Transverse colon (tissue), 4 donors: ENCODE data around the gene TPCN2. TPM values are rescaled to one million over a fixed set of nuclear protein-coding genes. Genes with fewer than 3 reads are reported as not detected.

Experiments
- DNase-seq: peaks from one replicate; pipeline ENCODE4 v3.0.0-alpha.2; 2019
- H3K27ac ChIP-seq, 4 donors: fragments of 200-600 bp; sonication (generic); 2 replicates each; pipeline ENCODE4 v1.5.1; 2016 to 2018; ENCODE audit warnings: inconsistent platforms in 4 of 4
- H3K27me3 ChIP-seq: fragments of 200-600 bp; sonication (generic); 2 replicates; pipeline ENCODE4 v1.5.1; 2017; ENCODE audit warnings: inconsistent platforms
- H3K36me3 ChIP-seq, 4 donors: fragments of 200-600 bp; sonication (generic); 2 replicates each; pipeline ENCODE4 v1.5.1; 2017 to 2019; ENCODE audit warnings: inconsistent platforms in 4 of 4
- H3K4me1 ChIP-seq, 4 donors: fragments of 200-600 bp; sonication (generic); 2 replicates each; pipeline ENCODE4 v1.5.1; 2017 to 2020; ENCODE audit warnings: inconsistent platforms in 4 of 4
- H3K4me3 ChIP-seq, 4 donors: fragments of 200-600 bp; sonication (generic); 1 replicate in 1 of 4; 2 replicates in 3 of 4; pipeline versions ENCODE4 v1.5.1 to v1.6.1; 2017 to 2019; ENCODE audit warnings: inconsistent platforms in 4 of 4
- H3K9me3 ChIP-seq, 2 donors: fragments of 200-600 bp; sonication (generic); 2 replicates each; pipeline ENCODE4 v1.5.1; 2017 to 2019; ENCODE audit warnings: inconsistent platforms in 2 of 2
- EP300 ChIP-seq: sonication (generic); formaldehyde crosslinking; IDR thresholded peaks from one replicate; pipeline ENCODE4 v1.6.1; 2017; ENCODE audit warnings: antibody characterized with exemption, low read depth
- POLR2A ChIP-seq: fragments of 450-650 bp; IDR thresholded peaks from one replicate; pipeline ENCODE4 v1.6.1; 2016; ENCODE audit warnings: antibody characterized with exemption, mild to moderate bottlenecking, moderate library complexity
- POLR2AphosphoS5 ChIP-seq, 3 donors: sonication (generic); formaldehyde crosslinking; IDR thresholded peaks; one replicate each; pipeline ENCODE4 v1.6.1; 2016; ENCODE audit warnings: antibody characterized with exemption in 3 of 3
- WGBS, 2 donors: methylation state at CpG; one replicate each; pipeline ENCODE4 v1.1.5; 2018; ENCODE audit warnings: low coverage in 1 of 2; 5-methylcytosine and 5-hydroxymethylcytosine counted together
- in situ Hi-C, 4 donors: fragments of 200-750 bp; cut with MboI; loops; one replicate each; pipeline versions ENCODE4 v1.15.0 to v1.15.1; 2017; ENCODE audit warnings: low sequenced_read_pairs in 3 of 4, low pct_ligation_motif_present in 1 of 4, low pct_unique_long_range_greater_than_20kb in 1 of 4
- intact Hi-C: fragments of 100-400 bp; cut with DNase I; formaldehyde crosslinking; loops from one replicate; pipeline ENCODE4 v1.15.1; 2023; ENCODE audit warnings: low total_unique reads
- total RNA-seq, 4 donors: library from RNA; depleted of rRNA; stranded (reverse); fragments of >200 nt; gene quantifications; one replicate each; pipeline ENCODE4 v1.1.0, GENCODE V29; 2016
- TF ChIP-seq, protein P1 (sequence below), 5 experiments: fragments of 200-600 bp in 3 of 5; fragments of 450-650 bp in 2 of 5; sonication (generic) in 3 of 5; IDR thresholded peaks; 1 replicate in 2 of 5; 2 replicates in 3 of 5; pipeline ENCODE4 v1.5.1; 2016 to 2017; ENCODE audit warnings: antibody characterized with exemption in 5 of 5, inconsistent platforms in 3 of 5, mild to moderate bottlenecking in 2 of 5, moderate library complexity in 1 of 5

The TPCN2 gene
- total RNA-seq, 4 donors from 2014 or later: 16.8 to 25.4 (median 20.7) TPM

- H3K4me1 ChIP-seq: peaks cover 50 to 80% (median 56%) of the 10 kb centered on the region in 4 donors
- H3K27ac ChIP-seq: peak overlapping the region; percentile 87 to 98 (median 94)
- WGBS, 2 donors: 80% methylated on average over 46 of the region's 48 CpGs; no CpG with 5 or more reads in 1 of the 2 donors
Measured at GRCh38 chr11:69005631-69006368, 42.9 kb upstream of the TPCN2 start.

GRCh38 chr11:69006816-69007215 lies 41.9 kb upstream of the TPCN2 start:
- H3K27me3 ChIP-seq: peaks cover 17% of the 10 kb centered on the region
- no peak overlapping the region for H3K4me3 ChIP-seq
- no peaks in the 10 kb centered on the region for H3K9me3 ChIP-seq
- WGBS, 2 donors: 86 to 100% methylated on average over 2 to 12 of the region's 12 CpGs
- H3K36me3 ChIP-seq: no peaks in the 10 kb centered on the region
- peak overlapping the region; percentile 87 to 98 (median 94) for H3K27ac ChIP-seq
- intact Hi-C loops: loop anchor here (5.0 kb wide), 1 partner anchor 80 kb away; no protein-coding TSS in a partner anchor
- H3K4me1 ChIP-seq: peaks cover 48 to 78% (median 50%) of the 10 kb centered on the region in 4 donors
- TF ChIP-seq, protein P1, sequence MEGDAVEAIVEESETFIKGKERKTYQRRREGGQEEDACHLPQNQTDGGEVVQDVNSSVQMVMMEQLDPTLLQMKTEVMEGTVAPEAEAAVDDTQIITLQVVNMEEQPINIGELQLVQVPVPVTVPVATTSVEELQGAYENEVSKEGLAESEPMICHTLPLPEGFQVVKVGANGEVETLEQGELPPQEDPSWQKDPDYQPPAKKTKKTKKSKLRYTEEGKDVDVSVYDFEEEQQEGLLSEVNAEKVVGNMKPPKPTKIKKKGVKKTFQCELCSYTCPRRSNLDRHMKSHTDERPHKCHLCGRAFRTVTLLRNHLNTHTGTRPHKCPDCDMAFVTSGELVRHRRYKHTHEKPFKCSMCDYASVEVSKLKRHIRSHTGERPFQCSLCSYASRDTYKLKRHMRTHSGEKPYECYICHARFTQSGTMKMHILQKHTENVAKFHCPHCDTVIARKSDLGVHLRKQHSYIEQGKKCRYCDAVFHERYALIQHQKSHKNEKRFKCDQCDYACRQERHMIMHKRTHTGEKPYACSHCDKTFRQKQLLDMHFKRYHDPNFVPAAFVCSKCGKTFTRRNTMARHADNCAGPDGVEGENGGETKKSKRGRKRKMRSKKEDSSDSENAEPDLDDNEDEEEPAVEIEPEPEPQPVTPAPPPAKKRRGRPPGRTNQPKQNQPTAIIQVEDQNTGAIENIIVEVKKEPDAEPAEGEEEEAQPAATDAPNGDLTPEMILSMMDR (IDR thresholded peaks at IDR 0.05): no peak
- no peak for TF ChIP-seq EP300
- no peak for TF ChIP-seq POLR2A
- TF ChIP-seq POLR2AphosphoS5 (IDR thresholded peaks at IDR 0.05): no peak
- in situ Hi-C loops: no loop called here
- DNase-seq: no peak

More at GRCh38 chr11:69005631-69006368, 42.9 kb upstream of the TPCN2 start:
- Histone ChIP-seq H3K4me3 (no peak overlapping the region), H3K9me3 (no peaks in the 10 kb centered on the region), H3K36me3 (no peaks in the 10 kb centered on the region), H3K27me3 (peaks cover 7% of the 10 kb centered on the region)
- no peak for DNase-seq
- in situ Hi-C loops: no loop called here
- intact Hi-C loops: loop anchor here (5.0 kb wide), 1 partner anchor 78 kb away; no protein-coding TSS in a partner anchor
- TF ChIP-seq POLR2AphosphoS5 (IDR thresholded peaks at IDR 0.05): no peak
- TF ChIP-seq EP300: no peak
- no peak for TF ChIP-seq POLR2A
- TF ChIP-seq, protein P1 (IDR thresholded peaks at IDR 0.05): no peak

- Histone ChIP-seq H3K4me3 (no peak overlapping the region), H3K27ac (peak overlapping the region; percentile 87 to 98 (median 94)), H3K4me1 (peaks cover 38 to 66% (median 41%) of the 10 kb centered on the region in 4 donors), H3K27me3 (peaks cover 29% of the 10 kb centered on the region), H3K9me3 (no peaks in the 10 kb centered on the region), H3K36me3 (no peaks in the 10 kb centered on the region)
- in situ Hi-C loops: no loop called here
- 56% methylated on average over 8 of the region's 8 CpGs; no CpG with 5 or more reads in 1 of the 2 donors for WGBS, 2 donors
- TF ChIP-seq POLR2A (no peak), EP300 (no peak), POLR2AphosphoS5 (IDR thresholded peaks at IDR 0.05) (no peak)
- intact Hi-C loops: loop anchor here (5.0 kb wide), 1 partner anchor 81 kb away; no protein-coding TSS in a partner anchor
- no peak for DNase-seq
Measured at GRCh38 chr11:69007975-69008381, 40.8 kb upstream of the TPCN2 start.

DNA sequence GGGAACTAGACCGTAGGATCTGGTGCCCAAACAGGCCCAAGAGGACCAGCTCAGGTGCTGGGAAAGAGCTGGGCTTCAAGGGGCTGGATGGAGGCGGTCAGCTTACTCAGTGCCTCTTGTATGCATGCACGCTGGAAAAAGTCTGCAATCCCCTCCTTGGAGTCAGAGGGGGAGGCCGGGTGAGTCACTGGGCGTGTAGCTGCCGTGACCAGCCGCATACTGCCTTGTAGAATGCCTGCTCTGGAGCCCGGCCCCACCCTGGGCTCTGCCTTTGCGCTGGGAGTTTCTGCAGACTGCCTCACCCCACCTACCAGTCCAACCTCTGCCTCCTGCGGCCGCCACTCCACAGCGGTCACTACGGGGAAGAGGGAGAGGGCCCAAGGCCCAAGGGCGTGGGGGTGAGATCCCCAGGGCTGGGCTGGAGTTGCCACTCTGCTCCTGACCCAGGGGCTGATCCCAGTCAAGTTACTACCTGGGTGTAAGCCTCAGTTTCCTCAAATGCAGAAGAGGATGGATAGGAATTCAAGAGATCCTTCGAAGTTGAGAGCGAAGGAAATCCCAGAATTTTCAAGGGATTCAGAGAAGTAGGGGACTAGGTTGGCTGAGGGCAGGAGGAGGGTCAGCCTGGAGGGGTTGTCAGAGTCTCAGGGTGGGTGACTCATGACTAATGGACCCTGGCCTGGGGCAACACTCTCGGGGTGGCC lies 39.8 kb upstream of the TPCN2 start:
- in situ Hi-C loops: no loop called here
- peak; percentile 82 for DNase-seq
- Histone ChIP-seq H3K9me3 (no peaks in the 10 kb centered on the region), H3K27ac (peak overlapping the region; percentile 87 to 98 (median 94)), H3K4me3 (peak overlapping the region in 1 of 4 donors; percentile 11), H3K4me1 (peaks cover 33 to 62% (median 36%) of the 10 kb centered on the region in 4 donors), H3K36me3 (no peaks in the 10 kb centered on the region), H3K27me3 (peaks cover 38% of the 10 kb centered on the region)
- 25 to 58% methylated on average over 2 to 17 of the region's 17 CpGs for WGBS, 2 donors
- intact Hi-C loops: loop anchor here (5.0 kb wide), 1 partner anchor 82 kb away; no protein-coding TSS in a partner anchor
- TF ChIP-seq, protein P1 (IDR thresholded peaks at IDR 0.05): no peak
- TF ChIP-seq POLR2AphosphoS5 (IDR thresholded peaks at IDR 0.05) (peak; percentile 73 to 82 (median 75)), EP300 (no peak), POLR2A (peak; percentile 25)
